CD4-positive, alpha-beta T cell treated with Interleukin-4 for 4 hours (primary cell): ENCODE measurements around the gene GNA14.
"Not testable (repeated sequence)": the region's sequence is repeated elsewhere in the genome, so short reads cannot be mapped to it uniquely, and the experiment has no call there.

Source experiments
- DNase-seq: peaks from one replicate; pipeline ENCODE4 v3.0.0-alpha.2; 2020

The GNA14 gene

DNA sequence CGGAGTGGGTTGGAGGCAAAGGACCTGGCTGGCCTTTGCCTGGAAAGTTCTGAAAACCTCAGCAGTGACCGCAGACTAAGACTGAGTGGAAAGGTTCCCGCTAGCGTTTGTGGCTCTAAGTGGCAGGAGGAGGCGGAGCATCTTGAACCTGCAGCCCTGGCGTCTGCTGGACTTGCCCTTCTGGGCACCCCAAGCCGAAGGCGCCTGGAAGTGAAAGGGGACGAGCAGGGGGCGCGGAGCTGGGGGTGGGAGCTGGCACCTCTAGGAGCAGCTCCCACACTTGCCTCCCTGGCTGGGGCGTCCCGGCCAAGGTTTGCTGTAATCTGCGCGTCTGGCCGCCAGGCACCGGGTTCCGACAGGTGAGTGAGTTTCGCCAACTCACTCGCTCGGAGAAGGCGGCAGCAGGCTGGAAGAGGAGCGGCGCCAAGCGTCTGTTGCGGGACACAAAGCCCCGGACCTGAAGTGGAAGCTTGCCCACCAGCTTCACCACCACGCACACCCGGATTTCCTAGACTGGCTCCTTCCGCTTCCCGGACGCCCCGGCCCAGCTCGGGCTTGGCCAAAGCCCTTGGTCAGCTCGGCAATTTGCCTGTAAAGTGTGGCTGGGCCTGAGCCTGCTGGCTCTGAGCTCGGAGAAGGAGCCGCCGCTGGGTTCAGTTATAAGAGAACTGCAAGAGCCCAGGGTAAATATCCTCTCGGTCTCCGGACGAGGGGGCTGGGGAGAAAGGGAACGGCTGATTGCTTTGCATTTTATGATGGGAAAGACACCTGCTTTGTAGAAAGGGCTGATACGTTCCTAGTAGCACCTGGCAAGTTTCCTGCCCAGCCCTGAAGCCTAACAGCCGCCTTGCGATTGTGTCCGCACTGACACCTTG is at the start of gene GNA14:
TSS of gene GNA14 (minus strand) at position 89 of the 875 bp plus-strand sequence. CDS start 529 bp downstream, outside the sequence.
- DNase-seq, result no peak

DNA sequence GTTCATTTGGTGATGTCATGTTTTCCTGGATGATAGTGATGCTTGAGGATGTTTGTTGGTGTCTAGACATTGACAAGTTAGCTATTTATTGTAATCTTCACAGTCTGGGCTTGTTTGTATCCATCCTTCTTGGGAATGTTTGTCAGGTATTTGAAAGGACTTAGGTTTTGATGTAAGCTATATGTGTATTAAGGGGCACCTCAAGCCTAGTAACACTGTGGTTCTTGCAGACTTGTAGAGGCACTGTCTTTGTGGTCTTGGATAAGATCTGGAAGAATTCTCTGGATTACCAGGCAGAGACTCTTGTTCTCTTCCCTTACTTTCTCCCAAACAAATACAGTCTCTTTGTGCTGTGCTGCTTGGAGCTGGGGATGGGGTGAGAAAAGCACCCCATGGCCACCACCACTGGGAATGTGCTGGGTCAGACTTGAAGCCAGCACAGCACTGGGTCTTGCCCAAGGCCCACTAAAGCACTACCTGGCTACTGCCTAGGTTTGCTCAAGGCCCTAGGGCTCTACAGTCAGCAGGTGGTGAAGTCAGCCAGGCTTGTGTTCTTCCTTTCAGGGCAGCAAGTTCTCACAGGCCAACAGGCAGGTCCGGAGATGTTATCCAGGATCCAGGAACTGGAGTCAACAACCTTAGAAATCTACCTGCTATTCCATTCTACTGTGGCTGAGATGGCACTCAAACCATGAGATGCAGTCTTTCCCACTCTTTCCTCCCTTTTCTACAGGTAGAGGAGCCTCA is 49.3 kb upstream of the GNA14 start:
- no peak for DNase-seq

DNA sequence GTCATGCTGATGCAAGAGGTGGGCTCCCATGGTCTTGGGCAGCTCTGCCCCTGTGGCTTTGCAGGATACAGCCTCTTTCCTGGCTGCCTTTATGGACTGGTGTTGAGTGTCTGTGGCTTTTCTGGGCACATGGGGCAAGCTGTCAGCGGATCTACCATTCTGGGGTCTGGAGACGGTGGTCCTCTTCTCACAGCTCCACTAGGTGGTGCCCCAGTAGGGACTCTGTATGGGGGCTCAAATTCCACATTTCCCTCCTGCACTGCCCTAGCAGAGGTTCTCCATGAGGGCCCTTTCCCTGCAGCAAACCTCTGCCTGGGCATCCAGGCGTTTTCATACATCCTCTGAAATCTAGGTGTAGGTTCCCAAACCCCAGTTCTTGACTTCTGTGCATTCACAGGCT is 42.6 kb upstream of the GNA14 start:
- not testable (repeated sequence) for DNase-seq

DNA sequence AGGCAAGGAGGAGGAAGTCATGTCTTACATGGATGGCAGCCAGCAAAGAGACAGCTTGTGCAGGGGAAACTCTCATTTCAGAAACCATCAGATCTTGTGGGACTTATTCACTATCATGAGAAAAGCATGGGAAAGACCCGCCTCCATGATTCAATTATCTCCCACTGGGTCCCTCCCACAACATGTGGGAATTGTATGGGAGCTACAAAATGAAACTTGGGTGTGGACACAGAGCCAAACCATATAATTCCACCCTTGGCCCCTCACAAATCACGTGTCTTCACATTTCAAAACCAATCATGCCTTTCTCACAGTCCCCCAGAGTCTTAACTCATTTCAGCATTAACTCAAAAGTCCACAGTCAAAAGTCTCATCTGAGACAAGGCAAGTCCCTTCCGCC is 42.0 kb upstream of the GNA14 start:
- DNase-seq, result not testable (repeated sequence)

DNA sequence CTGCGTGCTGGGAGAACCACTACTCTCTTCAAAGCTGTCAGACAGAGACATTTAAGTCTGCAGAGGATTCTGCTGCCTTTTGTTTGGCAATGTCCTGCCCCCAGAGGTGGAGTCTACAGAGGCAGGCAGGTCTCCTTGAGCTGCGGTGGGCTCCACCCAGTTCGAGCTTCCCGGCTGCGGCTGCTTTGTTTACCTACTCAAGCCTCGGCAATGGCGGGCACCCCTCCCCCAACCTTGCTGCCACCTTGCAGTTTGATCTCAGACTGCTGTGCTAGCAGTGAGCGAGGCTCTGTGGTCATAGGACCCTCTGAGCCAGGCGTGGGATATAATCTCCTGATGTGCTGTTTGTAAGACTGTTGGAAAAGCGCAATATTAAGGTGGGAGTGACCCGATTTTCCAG is 39.6 kb upstream of the GNA14 start:
- not testable (repeated sequence) for DNase-seq

DNA sequence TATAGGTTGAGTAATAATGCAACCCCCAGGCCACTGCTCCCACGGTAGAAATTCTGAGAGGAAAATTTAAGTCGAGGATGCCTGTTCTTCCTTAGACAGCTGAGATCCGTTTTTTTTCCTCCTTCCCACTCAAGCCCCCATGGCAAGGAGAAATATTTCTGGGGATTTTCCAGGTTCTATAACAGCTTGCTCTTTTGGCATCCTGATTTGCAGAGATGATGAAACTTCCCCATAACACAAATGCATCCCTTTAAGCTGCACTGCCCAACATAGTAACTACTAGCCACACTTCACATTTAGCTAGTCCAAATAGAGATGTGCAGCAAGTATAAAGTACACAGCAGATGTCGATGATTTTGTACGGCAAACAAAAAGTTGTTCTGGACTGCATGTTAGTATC is 32.5 kb upstream of the GNA14 start:
- no peak for DNase-seq

DNA sequence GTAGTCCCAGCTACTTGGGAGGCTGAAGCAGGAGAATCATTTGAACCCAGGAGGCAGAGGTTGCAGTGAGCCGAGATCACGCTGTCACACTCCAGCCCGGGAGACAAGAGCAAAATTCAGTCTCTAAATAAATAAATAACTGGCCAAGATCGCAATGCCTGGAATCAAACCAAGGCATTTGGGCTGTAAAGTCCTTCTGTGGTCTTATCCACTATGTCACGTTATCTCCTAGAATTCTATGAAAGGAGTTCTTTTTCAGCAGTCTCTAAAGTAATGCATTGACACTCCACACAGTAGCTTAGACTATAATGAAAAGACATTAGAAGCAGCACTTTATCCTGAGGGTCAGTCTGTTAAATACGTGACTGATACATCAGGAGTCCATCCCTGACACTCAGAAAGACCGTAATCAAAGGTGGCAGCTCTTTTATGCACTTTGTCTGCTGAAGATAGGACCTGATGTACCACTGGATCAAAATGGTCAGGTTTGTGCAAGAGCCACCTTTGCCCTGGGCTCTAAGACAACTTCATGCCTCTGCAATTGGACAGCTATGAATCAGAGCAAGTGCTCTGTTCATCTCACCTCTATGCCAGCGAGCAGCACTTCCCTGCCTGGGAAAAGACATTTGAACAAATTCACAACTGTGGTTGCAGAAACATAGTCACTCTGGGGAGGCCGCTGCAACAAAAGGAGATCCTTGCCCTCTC is 31.7 kb upstream of the GNA14 start:
- no peak for DNase-seq

DNA sequence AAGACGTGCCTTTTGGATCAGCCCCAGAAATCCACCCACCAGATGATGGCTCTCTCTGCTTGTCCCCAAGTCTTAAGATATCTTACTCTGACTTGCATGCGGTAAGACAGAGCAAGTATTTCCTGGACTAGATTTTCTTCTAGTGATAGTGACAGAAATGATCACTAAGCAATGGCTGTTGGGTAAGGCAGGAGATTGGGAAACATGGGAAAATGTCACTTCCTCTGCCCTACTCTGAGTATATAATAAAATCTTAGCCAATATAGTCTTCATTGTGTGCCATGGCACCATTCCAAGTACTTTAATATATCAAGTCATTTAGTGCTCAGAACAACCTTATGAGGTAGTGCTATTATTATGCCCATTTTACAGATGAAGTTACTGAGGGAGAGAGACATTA is 31.0 kb upstream of the GNA14 start:
- no peak for DNase-seq

DNA sequence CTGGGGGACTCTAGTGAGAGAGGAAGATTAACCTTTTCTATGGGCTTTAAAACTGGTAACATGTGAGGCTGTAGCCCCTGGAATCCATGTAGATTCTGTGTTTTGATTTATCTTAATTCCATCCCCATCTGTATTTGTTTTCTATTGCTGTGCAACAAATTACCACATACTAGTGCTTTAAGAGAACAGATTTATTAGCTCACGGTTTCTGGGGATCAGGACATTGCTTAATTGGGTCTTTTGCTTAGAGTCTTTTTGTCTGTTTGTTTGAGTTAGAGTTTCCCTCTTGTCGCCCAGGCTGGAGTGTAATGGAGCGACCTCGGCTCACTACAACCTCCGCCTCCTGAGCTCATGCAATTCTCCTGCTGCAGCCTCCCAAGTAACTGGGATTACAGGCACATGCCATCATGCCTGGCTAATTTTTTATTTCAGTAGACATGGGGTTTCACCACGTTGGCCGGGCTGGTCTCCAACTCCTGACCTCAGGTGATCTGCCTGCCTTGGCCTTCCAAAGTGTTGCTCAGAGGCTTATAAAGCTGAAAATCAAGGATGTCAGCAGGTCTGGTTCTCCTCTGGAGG is 29.9 kb upstream of the GNA14 start:
- no peak for DNase-seq

DNA sequence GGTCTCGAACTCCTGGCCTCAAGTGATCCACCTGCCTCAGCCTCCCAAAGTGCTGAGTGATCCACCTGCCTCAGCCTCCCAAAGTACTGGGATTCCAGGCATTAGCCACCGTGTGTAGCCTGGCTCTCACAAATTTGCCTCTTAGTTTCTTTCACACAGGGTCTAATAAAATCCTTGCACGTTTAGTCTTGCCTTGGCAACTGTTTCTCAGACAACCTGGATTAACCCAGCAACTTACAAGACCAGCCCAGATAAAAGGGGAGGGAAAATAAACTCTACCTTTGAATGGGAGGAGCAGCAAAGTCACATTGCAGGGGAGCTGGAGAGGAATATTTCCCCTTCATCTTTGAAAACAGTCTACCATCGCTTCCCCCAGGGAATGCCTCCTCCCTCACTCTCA is 29.3 kb upstream of the GNA14 start:
- DNase-seq, result no peak

DNA sequence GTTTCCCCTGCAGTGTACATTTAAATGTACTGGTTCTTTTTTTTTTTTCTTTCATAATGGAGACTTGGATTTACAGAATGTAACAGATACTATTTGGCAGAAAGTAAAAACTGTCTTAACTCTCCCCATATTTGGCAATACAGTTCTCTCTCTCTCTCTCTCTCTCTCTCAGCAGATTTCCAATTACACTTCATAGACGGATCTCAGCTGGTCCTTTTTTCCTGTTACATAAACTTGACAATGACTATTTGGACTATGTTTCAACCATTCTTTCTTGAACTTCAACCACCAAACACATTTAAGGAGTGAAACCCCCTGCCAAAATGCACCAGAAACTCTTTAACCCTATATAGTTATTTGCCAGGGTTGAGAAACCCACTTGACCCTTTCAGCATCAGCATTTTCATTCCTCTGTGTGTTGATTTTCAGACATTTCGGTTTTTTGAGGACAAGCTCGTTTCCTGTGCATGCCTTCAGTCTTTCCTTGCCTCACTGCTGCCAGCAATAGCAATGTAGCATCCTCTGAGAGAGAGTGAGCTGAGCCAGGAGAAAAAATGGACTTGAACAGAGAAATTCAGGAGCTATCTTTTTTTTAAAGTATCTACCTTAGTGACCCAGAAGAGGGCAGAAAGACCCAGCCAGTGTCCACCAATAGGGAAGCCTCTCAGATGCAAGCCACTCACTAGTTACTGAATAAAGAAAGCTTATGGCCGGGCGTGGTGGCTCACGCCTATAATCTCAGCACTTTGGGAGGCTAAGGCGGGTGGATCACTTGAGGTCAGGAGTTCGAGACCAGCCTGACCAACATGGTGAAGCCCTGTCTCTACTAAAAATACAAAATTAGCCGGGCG is 26.0 kb upstream of the GNA14 start:
- no peak for DNase-seq

DNA sequence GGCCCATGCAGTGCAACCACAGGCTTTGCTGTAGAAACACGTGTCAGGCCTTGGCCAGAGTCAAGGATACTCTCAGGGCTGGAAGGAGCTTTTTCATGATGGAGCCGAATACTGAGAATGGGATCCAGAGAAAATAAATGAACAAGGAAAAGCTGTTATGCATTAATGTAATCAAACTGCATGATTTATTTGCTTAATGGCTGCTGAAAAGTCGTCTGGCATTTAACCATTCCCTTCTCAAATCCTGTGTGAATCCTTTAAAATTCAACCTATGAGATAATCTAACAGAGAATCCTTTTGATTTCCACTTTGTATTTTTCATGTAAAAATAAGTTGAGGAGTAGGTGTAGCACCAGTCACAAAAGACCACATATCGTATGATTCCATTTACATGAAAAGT is 24.1 kb upstream of the GNA14 start:
- no peak for DNase-seq

DNA sequence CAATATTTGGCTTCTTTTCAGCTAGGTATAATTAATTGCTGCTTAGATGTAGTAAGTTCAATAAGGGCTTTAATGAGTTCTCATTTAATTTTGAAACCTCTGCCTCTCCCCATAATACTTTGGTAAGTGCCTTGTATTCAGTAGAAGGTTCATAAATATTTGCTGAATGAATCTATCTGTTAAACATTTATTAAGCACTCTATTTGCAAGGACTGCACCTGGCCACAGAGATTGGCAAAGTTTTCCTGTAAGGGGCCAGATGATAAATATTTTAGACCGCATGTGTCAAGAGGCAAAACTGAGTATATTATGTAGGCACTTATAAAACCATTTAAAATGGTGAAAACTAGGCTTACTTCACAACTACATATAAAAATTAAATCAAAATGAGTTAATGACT is 19.0 kb upstream of the GNA14 start:
- DNase-seq, result no peak

DNA sequence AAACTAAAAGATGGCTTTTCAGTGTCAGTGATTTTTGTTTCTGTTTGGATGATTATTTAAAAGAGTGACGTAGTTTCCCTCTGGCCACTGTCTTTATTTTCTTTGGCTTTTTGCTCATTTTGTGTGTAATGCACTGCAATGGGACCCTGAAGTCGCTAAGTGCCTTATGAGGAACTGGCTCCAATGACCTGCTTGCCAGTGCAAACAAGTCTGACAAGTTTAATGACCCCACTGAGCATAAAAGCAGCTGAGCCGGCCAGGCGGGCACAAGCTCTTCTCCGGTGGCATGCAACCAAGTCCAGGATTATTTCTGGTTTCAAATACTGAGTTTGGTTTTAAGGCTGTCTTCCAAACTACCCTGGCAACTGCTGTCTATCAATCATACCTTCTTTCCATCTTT is 15.6 kb upstream of the GNA14 start:
- no peak for DNase-seq

DNA sequence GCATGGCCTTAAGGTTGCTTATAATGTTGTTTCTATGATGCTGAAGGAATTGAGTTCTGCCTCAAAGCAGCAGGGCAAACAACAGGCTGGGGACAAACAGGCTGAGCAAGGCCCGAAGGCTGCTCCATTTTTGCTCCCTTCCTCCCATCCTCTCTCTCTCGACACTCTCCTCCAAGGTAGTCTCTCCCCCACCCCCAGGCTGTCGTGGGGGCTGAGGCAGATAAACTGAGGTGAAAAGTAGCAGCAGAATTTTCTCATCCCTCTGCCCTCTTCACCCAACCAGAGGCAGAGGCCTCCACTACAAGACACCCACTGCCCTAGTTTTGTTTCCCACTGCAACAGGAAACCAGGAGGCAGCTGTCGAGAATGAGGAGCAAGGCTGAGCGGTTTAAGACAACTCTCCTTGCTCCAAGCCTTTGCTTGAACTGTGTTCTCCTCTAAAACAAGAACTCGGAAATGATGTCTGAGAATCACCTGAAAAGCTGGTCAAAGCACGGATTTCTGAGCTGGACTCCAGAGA is 13.5 kb upstream of the GNA14 start:
- DNase-seq, result no peak

DNA sequence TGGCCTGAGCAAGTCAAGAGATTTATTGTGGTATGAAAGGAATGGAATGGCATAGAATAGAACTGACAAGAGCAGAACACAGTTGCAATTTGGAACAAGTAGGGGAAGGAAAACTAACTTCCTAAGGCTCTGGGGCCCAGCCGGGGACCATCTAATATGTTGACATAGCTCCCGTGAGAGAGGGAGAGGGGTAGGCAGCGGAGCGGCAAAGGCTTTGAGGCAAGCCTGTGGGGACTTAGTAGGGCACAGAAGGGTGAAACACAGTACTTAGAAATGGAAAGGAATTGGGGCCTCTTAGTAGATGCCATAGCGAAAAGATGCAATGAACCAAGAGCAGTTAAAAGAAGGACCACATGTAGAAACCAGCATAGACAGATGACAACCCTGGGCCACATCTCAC is 11.8 kb upstream of the GNA14 start:
- no peak for DNase-seq

DNA sequence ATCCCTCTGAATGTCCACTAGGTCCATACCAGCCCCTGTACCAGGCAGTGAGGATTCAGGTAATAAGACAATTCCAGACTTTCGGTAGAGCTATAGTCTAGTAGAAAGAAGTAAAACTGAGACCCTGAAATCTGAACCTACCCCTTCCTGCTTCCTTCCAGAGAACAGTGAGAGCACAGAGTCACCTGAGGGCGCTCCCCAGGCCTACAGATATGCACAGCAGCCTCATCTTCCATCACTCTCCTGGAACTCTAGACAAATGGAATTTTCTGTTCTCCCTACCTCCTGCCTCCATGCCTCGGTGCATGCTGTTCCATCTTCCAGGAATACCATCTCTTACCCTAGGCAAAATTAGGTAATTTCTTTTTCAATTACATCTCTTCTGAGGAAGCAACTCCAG is 3.1 kb upstream of the GNA14 start:
- no peak for DNase-seq

DNA sequence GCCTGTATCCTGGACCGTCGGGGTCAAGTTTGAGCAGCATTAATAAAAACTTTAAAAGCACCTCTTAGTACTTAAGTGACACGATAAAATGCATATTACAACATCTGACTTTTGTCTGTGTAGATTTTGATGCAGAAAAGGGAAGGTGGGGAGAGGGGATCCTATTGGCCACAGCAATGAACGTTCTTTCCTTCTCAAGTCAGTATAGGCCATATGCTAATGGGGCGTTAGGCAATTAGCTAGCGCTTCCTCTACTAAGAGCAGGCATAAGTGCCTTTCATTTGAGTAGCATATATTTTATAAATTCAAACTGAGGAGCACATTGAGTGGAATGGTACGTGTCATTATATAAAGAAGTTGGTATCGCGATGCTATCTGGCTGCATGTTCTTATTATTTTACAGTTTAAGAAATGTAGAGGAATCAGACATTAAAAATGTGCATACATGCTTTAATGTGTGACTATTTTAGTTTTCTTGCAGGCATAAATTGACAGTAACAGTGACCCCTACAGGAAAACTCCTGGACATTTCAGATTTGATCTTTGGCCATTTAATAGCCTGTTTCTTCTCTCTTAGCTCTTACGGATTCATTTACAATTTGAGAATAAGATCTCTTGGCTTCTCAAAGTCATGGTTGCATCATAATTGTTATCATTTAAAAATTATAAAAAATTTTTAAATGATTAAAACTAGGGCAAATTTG is 1.1 kb upstream of the GNA14 start:
- no peak for DNase-seq

DNA sequence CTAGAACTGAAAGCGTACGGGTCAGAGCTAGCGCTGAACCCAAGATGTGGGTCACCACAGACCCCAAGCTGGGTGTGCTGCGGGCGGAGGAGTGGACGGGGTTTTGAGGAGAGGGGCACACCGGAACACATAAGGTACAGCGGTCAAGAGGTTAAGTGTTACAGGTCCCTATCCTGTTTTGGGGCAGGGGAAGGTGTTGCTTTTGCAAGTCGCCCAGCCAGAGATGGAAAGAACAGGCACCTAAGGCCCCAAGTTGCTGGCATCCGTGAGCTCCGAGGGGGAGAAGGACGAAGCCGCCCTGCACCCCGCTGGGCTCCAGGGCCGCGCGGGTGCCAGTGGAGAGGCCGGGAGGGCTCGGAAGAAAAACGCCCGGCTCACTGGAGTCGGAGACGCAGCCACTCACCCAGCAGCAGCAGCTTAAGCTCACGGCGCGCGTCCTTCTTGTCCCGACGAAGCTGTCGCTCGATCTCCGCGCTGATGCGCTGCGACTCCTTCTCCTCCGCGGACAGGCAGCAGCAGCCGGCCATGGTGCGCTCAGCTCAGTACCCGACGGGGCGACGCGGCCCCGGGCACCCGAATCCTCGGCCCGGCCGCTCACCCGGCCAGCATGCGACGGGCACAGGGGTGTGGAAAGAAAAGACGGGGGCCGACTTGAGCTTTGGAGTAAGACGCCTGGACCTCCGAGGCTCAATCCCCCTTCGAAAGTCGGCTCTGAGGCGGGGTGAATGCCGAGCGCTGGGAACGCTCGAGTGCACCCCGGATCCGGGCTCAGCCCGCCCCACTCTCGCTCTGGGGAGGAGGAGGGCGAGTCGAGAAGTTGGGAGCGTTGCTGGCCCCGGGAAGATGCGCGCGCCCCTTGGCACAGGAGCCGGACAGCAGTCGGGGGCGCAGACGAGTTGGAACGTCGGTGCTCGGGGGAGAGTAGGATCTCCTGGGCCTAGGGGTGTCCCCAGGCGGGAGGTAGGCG is 572 bp downstream of the GNA14 start:
- DNase-seq, result no peak

DNA sequence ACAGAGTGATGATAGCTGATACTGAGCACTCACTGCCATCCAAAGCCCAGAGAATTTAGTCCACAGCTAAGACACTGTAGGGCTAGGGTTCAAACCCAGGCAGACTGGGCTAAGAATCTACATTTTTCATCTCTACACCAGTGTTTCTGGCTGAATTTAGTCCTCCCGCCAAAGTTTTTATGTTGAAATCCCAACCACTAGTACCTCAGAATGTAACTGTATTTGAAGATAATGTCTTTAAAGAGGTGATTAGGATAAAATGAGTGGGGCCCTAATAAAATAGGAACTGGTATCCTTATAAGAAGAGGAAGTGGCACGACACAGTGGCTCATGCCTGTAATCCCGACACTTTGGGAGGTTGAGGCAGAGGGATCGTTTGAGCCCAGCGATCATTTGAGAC is 4.3 kb downstream of the GNA14 start:
- DNase-seq, result no peak
